Spinal cord (tissue), 10 donors: ENCODE data around the gene PPP2R2C. TPM values are rescaled to one million over a fixed set of nuclear protein-coding genes. Genes with fewer than 3 reads are reported as not detected.

Experiments
- DNase-seq, 6 donors: peaks; one replicate each; pipeline versions ENCODE4 v3.0.0 to v3.0.0-alpha.2; 2013 to 2015; ENCODE audit warnings: low spot score in 6 of 6, low read depth in 4 of 6
- H3K27ac ChIP-seq: one replicate; pipeline ENCODE4 v1.5.1; 2013; ENCODE audit warnings: low read depth, low read length, control low read depth
- H3K27me3 ChIP-seq: one replicate; pipeline ENCODE4 v1.6.1; 2013; ENCODE audit warnings: low read length; ENCODE audit not compliant: control insufficient read depth, insufficient read depth
- H3K36me3 ChIP-seq: one replicate; pipeline ENCODE4 v1.6.1; 2013; ENCODE audit warnings: low read length; ENCODE audit not compliant: control insufficient read depth, insufficient read depth
- H3K4me1 ChIP-seq: one replicate; pipeline ENCODE4 v1.6.1; 2013; ENCODE audit warnings: low read length; ENCODE audit not compliant: control insufficient read depth, insufficient read depth
- H3K4me3 ChIP-seq: one replicate; pipeline ENCODE4 v1.5.1; 2013; ENCODE audit warnings: low read depth, low read length, control low read depth
- H3K9me3 ChIP-seq: one replicate; pipeline ENCODE4 v1.6.1; 2013; ENCODE audit warnings: low read length; ENCODE audit not compliant: control insufficient read depth, insufficient read depth
- WGBS: methylation state at CpG from one replicate; pipeline ENCODE4 v1.1.5; 2013; ENCODE audit warnings: missing lambda C conversion rate; ENCODE audit not compliant: insufficient coverage; 5-methylcytosine and 5-hydroxymethylcytosine counted together
- polyA plus RNA-seq, 2 donors: library from polyadenylated mRNA; unstranded; fragments of 120-200 nt; gene quantifications; one replicate each; pipeline ENCODE4 v1.2.1, GENCODE V29; 2013; ENCODE audit not compliant: insufficient read length in 2 of 2
- total RNA-seq, 2 donors: library from RNA; depleted of rRNA in 1 of 2; stranded (reverse); fragments of 120-200 nt in 1 of 2; fragments of >200 nt in 1 of 2; gene quantifications; one replicate each; pipeline versions ENCODE4 v1.2.3 to v1.2.4, GENCODE V29; 2013 to 2014
- donor health status: healthy.

PPP2R2C gene
- total and polyA plus RNA-seq, 4 donors: 17.2 to 114 (median 75.1) TPM

- Histone ChIP-seq H3K27me3 (no peaks in the 10 kb centered on the region), H3K9me3 (no peaks in the 10 kb centered on the region), H3K36me3 (peaks cover 10% of the 10 kb centered on the region), H3K4me1 (peaks cover 31% of the 10 kb centered on the region), H3K27ac (no peak overlapping the region), H3K4me3 (no peak overlapping the region)
- WGBS: 72% methylated on average over 12 of the region's 12 CpGs
- DNase-seq: no peak
Measured at GRCh38 chr4:6396696-6397236, 75.6 kb downstream of the PPP2R2C start.

DNA sequence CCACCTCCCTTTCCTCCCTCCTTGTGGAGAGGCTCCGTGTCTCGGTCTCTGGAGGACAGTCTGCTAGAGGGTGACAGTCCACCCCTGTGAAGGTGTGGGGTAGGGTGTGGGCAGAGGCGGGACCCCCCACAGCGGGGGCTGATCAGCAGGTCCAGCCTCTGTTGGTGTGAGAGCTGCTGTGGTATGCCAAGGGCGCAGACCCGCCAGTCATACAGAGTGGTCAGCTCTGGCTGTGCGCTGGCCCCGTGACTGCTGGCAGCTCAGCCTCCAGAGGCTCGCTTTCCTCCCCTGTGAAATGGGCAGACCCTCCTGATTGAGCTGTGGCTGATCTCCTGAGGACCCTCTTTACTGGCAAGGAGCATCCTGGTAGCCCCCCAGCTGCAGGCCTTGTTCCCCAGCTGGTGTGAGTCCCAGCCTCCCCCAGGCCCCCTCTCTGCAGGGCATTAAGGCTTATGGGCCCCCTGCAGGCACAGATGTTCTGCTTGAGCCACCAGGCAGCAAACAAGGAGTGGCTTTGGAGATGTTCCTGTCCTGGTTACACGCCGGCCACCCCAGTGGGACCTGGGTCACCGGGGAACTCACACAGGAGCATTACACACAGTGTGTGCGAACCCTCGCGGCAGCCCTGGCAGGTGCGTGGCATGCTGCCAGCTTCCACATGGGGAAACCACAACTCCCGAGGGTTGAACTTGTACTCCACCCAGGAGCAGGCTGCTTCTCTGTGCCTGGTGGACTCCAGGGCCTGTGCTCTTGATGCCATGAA lies 76.8 kb downstream of the PPP2R2C start:
- 79% methylated on average over 13 of the region's 17 CpGs for WGBS
- Histone ChIP-seq H3K27me3 (no peaks in the 10 kb centered on the region), H3K4me3 (no peak overlapping the region), H3K27ac (no peak overlapping the region), H3K4me1 (peaks cover 42% of the 10 kb centered on the region), H3K36me3 (peaks cover 13% of the 10 kb centered on the region), H3K9me3 (no peaks in the 10 kb centered on the region)
- no peak for DNase-seq

DNA sequence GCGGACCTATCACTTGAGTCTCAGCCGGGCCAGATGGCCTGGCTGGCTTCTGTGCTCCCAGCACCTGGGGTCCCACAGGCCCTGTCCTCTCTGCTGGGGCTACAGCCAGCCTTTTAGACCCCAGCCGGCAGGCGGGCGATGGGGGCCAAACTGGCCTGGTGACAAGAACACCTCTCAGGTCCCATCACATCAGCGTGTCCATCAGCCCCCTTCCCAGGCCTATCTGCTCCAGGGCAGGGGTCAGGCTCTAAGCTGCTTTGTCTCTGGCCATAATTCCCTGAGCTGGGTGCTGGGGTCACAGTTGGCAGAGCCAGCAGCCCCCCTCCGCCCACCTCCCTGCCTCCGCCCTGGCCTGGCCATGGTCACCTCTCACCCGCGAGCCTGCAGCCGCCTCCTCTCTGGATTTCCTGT lies 77.7 kb downstream of the PPP2R2C start:
- Histone ChIP-seq H3K9me3 (no peaks in the 10 kb centered on the region), H3K4me1 (peaks cover 50% of the 10 kb centered on the region), H3K4me3 (no peak overlapping the region), H3K27me3 (no peaks in the 10 kb centered on the region), H3K36me3 (peaks cover 16% of the 10 kb centered on the region), H3K27ac (no peak overlapping the region)
- DNase-seq: no peak
- WGBS: 92% methylated on average over 11 of the region's 11 CpGs

GRCh38 chr4:6393544-6394475 lies 78.6 kb downstream of the PPP2R2C start:
- 75% methylated on average over 13 of the region's 16 CpGs for WGBS
- no peaks in the 10 kb centered on the region for H3K27me3 ChIP-seq
- no peak overlapping the region for H3K27ac ChIP-seq
- no peak for DNase-seq
- no peak overlapping the region for H3K4me3 ChIP-seq
- H3K4me1 ChIP-seq: peaks cover 57% of the 10 kb centered on the region
- H3K9me3 ChIP-seq: no peaks in the 10 kb centered on the region
- peaks cover 16% of the 10 kb centered on the region for H3K36me3 ChIP-seq

GRCh38 chr4:6393066-6393465 lies 79.3 kb downstream of the PPP2R2C start:
- H3K4me1 ChIP-seq: peaks cover 57% of the 10 kb centered on the region
- no peak overlapping the region for H3K27ac ChIP-seq
- H3K27me3 ChIP-seq: no peaks in the 10 kb centered on the region
- 77% methylated on average over 6 of the region's 6 CpGs for WGBS
- H3K9me3 ChIP-seq: no peaks in the 10 kb centered on the region
- no peak overlapping the region for H3K4me3 ChIP-seq
- no peak for DNase-seq
- H3K36me3 ChIP-seq: peaks cover 16% of the 10 kb centered on the region

DNA sequence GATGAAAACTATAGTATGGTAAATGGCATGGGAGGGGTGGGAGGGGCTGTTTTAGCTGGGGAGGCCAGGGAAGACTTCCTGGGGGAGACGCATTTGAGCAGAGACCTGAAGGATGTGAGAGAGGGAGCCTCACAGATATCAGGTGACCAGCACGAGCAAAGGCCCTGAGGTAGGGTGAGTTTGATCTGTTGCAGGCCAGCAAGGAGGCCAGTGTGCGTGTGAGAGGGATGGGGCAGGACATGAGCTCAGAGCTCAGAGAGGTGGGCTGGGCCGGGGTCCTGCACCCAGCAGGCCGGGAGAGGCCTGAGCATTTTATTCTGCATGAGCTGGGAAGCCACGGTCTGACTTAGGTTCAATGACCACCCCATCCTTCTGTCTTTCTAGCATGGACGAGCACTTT lies 80.0 kb downstream of the PPP2R2C start:
- no peak overlapping the region for H3K4me3 ChIP-seq
- no peak for DNase-seq
- peaks cover 16% of the 10 kb centered on the region for H3K36me3 ChIP-seq
- no peak overlapping the region for H3K27ac ChIP-seq
- H3K27me3 ChIP-seq: no peaks in the 10 kb centered on the region
- H3K9me3 ChIP-seq: no peaks in the 10 kb centered on the region
- WGBS: 86% methylated on average over 6 of the region's 7 CpGs
- peaks cover 56% of the 10 kb centered on the region for H3K4me1 ChIP-seq

- H3K27ac ChIP-seq: no peak overlapping the region
- H3K27me3 ChIP-seq: no peaks in the 10 kb centered on the region
- WGBS: 60% methylated on average over 1 of the region's 9 CpGs
Measured at GRCh38 chr4:6391852-6392188, 80.6 kb downstream of the PPP2R2C start.

GRCh38 chr4:6391186-6391851 lies 81.1 kb downstream of the PPP2R2C start:
- H3K27ac ChIP-seq: no peak overlapping the region
- no peak for DNase-seq
- WGBS: 67% methylated on average over 10 of the region's 15 CpGs

More at GRCh38 chr4:6391852-6392188, 80.6 kb downstream of the PPP2R2C start:
- H3K36me3 ChIP-seq: peaks cover 13% of the 10 kb centered on the region
- no peaks in the 10 kb centered on the region for H3K9me3 ChIP-seq
- no peak for DNase-seq
- H3K4me3 ChIP-seq: no peak overlapping the region
- peaks cover 50% of the 10 kb centered on the region for H3K4me1 ChIP-seq

DNA sequence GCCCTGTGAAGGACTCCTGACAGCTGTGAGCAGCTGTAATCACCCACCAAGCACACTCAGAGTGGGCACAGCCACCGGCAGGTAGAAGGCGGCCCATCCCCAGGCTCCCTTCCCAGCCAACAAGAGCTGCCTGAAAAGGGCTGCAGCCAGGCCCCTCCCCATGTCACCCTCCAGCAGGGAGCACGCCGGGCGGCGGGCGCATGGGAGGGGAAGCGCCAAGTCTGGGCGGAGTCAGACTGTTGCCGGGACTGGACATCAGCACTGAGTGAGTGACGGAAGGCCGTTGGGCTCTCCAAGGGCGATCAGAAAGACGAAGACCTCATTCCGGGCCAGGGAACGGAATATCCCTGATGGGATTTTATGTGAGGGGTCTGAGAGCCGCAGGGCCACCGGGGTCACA lies 82.1 kb downstream of the PPP2R2C start:
- whole genome bisulfite sequencing: 36% methylated on average over 11 of the region's 18 CpGs
- H3K36me3 ChIP-seq: peaks cover 13% of the 10 kb centered on the region
- H3K9me3 ChIP-seq: no peaks in the 10 kb centered on the region
- peaks cover 44% of the 10 kb centered on the region for H3K4me1 ChIP-seq
- no peaks in the 10 kb centered on the region for H3K27me3 ChIP-seq
- peak in 1 of 6 donors; percentile 24 for DNase-seq
- H3K27ac ChIP-seq: no peak overlapping the region
- no peak overlapping the region for H3K4me3 ChIP-seq

More at GRCh38 chr4:6391186-6391851, 81.1 kb downstream of the PPP2R2C start:
- H3K36me3 ChIP-seq: peaks cover 13% of the 10 kb centered on the region
- no peak overlapping the region for H3K4me3 ChIP-seq
- H3K9me3 ChIP-seq: no peaks in the 10 kb centered on the region
- peaks cover 46% of the 10 kb centered on the region for H3K4me1 ChIP-seq
- no peaks in the 10 kb centered on the region for H3K27me3 ChIP-seq
